Cardiac fibroblast (primary cell): ENCODE data around the gene SCAPER.
"Not testable (repeated sequence)": the region's sequence is repeated elsewhere in the genome, so short reads cannot be mapped to it uniquely, and the experiment has no call there.

ENCODE experiments used
- DNase-seq, 2 donors: peaks; one replicate each; pipeline versions ENCODE4 v3.0.0 to v3.0.0-alpha.2; 2010; ENCODE audit warnings: low read depth in 2 of 2
- H3K4me3 ChIP-seq, 2 donors: replicated peaks in 1 of 2; 1 replicate in 1 of 2; 2 replicates in 1 of 2; pipeline ENCODE4 v1.5.1; 2011; ENCODE audit warnings: low read depth in 2 of 2, low read length in 2 of 2, mild to moderate bottlenecking in 2 of 2, moderate library complexity in 1 of 2
- TF ChIP-seq, protein P1 (sequence below): IDR thresholded peaks from one replicate; pipeline ENCODE4 v1.5.1; 2011; ENCODE audit warnings: low read depth, mild to moderate bottlenecking, low read length, inconsistent platforms

SCAPER gene

DNA sequence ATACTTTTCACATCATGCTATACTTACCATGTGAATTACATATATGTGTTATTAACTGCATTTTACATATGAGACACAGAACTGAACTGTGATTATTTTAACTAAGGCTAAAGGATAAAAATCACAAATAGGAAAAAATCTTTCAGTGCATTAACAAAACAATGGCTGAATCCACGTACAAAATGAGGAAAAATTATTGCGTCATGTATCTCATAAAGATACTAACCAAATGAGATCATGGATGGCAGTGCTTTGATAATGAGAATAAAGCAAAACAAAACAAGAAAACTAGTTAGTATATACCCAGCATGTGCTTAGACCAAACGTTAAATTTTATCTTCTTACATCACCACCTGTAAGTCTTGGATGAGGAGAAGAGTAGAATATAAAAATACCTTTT is 66.0 kb downstream of the SCAPER start:
- TF ChIP-seq, protein P1, sequence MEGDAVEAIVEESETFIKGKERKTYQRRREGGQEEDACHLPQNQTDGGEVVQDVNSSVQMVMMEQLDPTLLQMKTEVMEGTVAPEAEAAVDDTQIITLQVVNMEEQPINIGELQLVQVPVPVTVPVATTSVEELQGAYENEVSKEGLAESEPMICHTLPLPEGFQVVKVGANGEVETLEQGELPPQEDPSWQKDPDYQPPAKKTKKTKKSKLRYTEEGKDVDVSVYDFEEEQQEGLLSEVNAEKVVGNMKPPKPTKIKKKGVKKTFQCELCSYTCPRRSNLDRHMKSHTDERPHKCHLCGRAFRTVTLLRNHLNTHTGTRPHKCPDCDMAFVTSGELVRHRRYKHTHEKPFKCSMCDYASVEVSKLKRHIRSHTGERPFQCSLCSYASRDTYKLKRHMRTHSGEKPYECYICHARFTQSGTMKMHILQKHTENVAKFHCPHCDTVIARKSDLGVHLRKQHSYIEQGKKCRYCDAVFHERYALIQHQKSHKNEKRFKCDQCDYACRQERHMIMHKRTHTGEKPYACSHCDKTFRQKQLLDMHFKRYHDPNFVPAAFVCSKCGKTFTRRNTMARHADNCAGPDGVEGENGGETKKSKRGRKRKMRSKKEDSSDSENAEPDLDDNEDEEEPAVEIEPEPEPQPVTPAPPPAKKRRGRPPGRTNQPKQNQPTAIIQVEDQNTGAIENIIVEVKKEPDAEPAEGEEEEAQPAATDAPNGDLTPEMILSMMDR, result no peak
- H3K4me3 ChIP-seq, result no peak overlapping the region
- no peak for DNase-seq

DNA sequence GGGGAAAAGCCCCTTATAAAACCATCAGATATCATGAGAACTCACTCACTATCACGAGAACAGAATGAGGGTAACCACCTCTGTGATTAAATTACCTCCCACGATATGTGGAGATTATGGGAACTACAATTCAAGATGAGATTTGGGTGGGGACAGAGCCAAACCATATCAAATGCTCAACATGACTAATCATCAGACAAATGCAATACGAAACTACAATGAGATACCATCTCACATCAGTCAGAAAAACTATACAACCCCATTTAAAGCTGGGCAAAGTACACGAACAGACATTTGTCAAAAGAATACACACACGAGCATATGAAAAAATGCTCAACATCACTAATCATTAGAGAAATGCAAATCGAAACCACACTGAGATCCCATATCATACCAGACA is 67.7 kb downstream of the SCAPER start:
- H3K4me3 ChIP-seq, result no peak overlapping the region
- DNase-seq, result no peak
- TF ChIP-seq, protein P1, result no peak

DNA sequence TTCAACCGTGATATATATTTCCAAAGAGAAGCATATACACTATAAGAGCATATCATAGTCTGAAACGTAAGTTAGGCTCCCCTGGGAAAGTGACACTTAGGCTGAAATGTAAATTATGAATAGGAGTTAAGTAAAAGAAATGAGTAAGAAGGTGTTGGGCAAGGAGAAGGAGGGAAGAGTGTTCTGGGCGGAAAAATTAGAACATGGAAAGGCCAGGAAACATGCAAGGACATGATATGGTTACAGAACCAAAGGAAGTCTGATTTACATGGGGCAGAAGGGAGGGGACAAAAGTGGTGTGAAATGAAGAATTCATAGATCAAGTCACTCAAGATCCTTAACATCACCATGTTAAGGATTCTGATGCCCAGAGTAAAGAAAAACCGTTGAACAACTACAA is 75.2 kb downstream of the SCAPER start:
- TF ChIP-seq, protein P1, result no peak
- no peak overlapping the region for H3K4me3 ChIP-seq
- no peak for DNase-seq

DNA sequence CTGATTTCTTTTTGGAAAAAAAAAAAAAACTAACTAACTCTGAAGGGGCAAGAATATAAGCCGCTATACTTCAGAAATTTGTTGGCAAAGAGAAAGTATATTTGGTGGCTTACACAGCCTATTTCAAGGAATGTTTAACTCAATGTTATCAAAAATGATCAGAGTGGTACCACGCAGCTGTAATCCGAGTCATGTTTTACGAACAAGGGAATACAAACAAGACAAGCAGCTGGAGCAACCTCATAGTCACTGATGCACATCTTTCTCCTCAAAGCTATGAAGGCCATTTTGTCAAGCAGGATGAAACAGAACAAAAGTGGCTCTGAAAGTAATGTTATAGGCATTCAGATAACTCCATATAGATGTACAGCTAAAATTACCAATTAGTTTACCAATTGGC is 81.2 kb downstream of the SCAPER start:
- TF ChIP-seq, protein P1, result no peak
- DNase-seq, result no peak
- H3K4me3 ChIP-seq, result no peak overlapping the region

DNA sequence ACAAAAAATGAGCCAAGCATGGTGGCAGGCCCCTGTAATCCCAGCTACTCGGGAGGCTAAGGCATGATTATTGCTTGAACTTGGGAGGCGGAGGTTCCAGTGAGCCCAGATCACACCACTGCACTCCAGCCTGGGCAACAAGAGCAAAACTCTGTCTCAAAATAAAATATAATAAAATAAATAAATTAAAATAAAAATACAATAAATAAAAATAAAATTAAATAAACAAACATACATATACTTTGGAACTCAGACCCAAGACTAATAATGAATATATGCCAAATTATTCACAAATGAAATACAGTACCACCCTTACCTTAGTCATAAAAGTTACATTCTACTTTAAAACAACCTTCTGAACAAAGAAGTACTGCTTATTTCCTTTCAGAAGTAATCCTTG is 81.8 kb downstream of the SCAPER start:
- H3K4me3 ChIP-seq, result no peak overlapping the region
- TF ChIP-seq, protein P1, result no peak
- DNase-seq, result no peak

DNA sequence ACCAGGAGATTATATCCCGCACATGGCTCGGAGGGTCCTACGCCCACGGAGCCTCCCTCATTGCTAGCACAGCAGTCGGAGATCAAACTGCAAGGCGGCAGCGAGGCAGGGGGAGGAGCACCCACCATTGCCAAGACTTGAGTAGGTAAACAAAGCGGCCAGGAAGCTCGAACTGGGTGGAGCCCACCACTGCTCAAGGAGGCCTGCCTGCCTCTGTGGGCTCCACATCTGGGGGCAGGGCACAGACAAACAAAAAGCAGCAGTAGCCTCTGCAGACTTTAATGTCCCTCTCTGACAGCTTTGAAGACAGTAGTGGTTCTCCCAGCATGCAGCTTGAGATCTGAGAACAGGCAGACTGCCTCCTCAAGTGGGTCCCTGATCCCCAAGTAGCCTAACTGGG is 86.2 kb downstream of the SCAPER start:
- not testable (repeated sequence) for DNase-seq, H3K4me3 ChIP-seq

DNA sequence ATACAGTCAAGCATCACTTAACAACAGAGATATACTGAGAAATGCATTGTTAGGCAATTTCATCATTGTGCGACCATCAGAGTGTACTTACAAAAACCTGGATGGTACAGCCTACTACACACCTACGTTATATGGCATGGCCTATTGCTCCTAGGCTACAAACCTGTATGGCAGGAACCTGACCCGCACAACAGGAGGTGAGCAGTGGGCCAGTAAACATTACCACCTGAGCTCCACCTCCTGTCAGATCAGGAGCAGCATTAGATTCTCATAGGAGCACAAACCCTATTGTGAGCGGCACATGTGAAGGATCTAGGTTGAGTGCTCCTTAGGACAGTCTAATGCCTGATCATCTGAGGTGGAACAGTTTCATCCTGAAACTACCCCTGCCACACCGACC is 89.7 kb downstream of the SCAPER start:
- no peak overlapping the region for H3K4me3 ChIP-seq
- DNase-seq, result no peak
- TF ChIP-seq, protein P1, result no peak
